IMR-90 (cell line): Measurements from ENCODE around the gene SLC35D3. TPM values are rescaled to one million over a fixed set of nuclear protein-coding genes. Genes with fewer than 3 reads are reported as not detected.

Source experiments
- ATAC-seq: fragments of 200-7000 bp; cut with Tn5 transposase; 2 replicates; pipeline ENCODE4 v1.9.1; 2020; ENCODE audit warnings: low read depth, mild to moderate bottlenecking, moderate library complexity
- BruUV-seq: library from RNA; stranded (reverse); fragments of 400-500 nt; replicated peaks from 2 replicates; lab custom pipeline; 2021; lab: Mats Ljungman, UMichigan
- CTCF ChIA-PET: fragments of 300-600 bp; formaldehyde crosslinking; extraction: SDS; loops from one replicate; lab custom pipeline; 2021; ENCODE audit warnings: antibody characterized with exemption; lab: Yijun Ruan, JAX
- POLR2A ChIA-PET: fragments of 300-600 bp; sonication (Branson Sonifier 250); formaldehyde crosslinking; loops from one replicate; lab custom pipeline; 2022; ENCODE audit warnings: antibody characterized with exemption; ENCODE audit not compliant: unreplicated experiment; lab: Charles Lee
- DNase-seq: peaks from one replicate; pipeline ENCODE4 v3.0.0; 2013
- H2AFZ ChIP-seq: replicated peaks from 2 replicates; pipeline ENCODE3; 2013; ENCODE audit warnings: low read length, mild to moderate bottlenecking; ENCODE audit not compliant: poor library complexity
- H2AK5ac ChIP-seq: 2 replicates; pipeline ENCODE4 v1.6.1; 2013; ENCODE audit warnings: low read depth, low read length, inconsistent platforms
- H2AK9ac ChIP-seq: replicated peaks from 2 replicates; pipeline ENCODE3; 2013; ENCODE audit warnings: mild to moderate bottlenecking, low read depth, low read length, moderate library complexity; ENCODE audit not compliant: poor library complexity
- H2BK120ac ChIP-seq: 2 replicates; pipeline ENCODE4 v1.6.1; 2013; ENCODE audit warnings: low read depth, low read length, inconsistent platforms
- H2BK15ac ChIP-seq: 3 replicates; pipeline ENCODE4 v1.6.1; 2013; ENCODE audit warnings: low read depth, low read length, inconsistent platforms
- H2BK20ac ChIP-seq: 2 replicates; pipeline ENCODE4 v1.6.1; 2013; ENCODE audit warnings: low read depth, mild to moderate bottlenecking, inconsistent platforms, low read length, moderate library complexity
- H2BK5ac ChIP-seq: 2 replicates; pipeline ENCODE4 v1.6.1; 2013; ENCODE audit warnings: mild to moderate bottlenecking, low read depth, low read length, inconsistent platforms; ENCODE audit not compliant: poor library complexity, severe bottlenecking
- H3K14ac ChIP-seq: replicated peaks from 2 replicates; pipeline ENCODE4 v1.6.1; 2013; ENCODE audit warnings: low read depth, low read length, inconsistent platforms
- H3K18ac ChIP-seq: 2 replicates; pipeline ENCODE4 v1.6.1; 2013; ENCODE audit warnings: low read depth, low read length, control low read depth
- H3K23ac ChIP-seq: 2 replicates; pipeline ENCODE4 v1.6.1; 2013; ENCODE audit warnings: low read depth, low read length, inconsistent platforms
- H3K27ac ChIP-seq: 2 replicates; pipeline ENCODE4 v1.5.1; 2013; ENCODE audit warnings: mild to moderate bottlenecking, control low read depth, low read length; ENCODE audit not compliant: insufficient read depth
- H3K27me3 ChIP-seq: 2 replicates; pipeline ENCODE4 v1.6.1; 2013; ENCODE audit warnings: low read length; ENCODE audit not compliant: control insufficient read depth, insufficient read depth
- H3K36me3 ChIP-seq: 2 replicates; pipeline ENCODE4 v1.6.1; 2013; ENCODE audit warnings: low read length, mixed read lengths; ENCODE audit not compliant: control insufficient read depth, insufficient read depth
- H3K4ac ChIP-seq: 2 replicates; pipeline ENCODE4 v1.6.1; 2013; ENCODE audit warnings: low read depth, low read length, inconsistent platforms
- H3K4me1 ChIP-seq: 2 replicates; pipeline ENCODE4 v1.6.1; 2013; ENCODE audit warnings: low read length, mixed read lengths; ENCODE audit not compliant: control insufficient read depth, insufficient read depth
- H3K4me2 ChIP-seq: 2 replicates; pipeline ENCODE4 v1.6.1; 2013; ENCODE audit warnings: low read depth, mild to moderate bottlenecking, control low read depth, low read length, moderate library complexity
- H3K4me3 ChIP-seq: 2 replicates; pipeline ENCODE4 v1.5.1; 2013; ENCODE audit warnings: low read depth, mild to moderate bottlenecking, control low read depth, low read length, moderate library complexity; ENCODE audit not compliant: insufficient read depth
- H3K56ac ChIP-seq: 2 replicates; pipeline ENCODE4 v1.6.1; 2013; ENCODE audit warnings: low read length, inconsistent platforms; ENCODE audit not compliant: insufficient read depth; ENCODE audit errors: extremely low read depth
- H3K79me1 ChIP-seq, 2 experiments: 2 replicates each; pipeline ENCODE4 v1.6.1; 2013; ENCODE audit warnings: low read length in 2 of 2, inconsistent platforms in 1 of 2, low read depth in 1 of 2
- H3K9ac ChIP-seq: 2 replicates; pipeline ENCODE4 v1.6.1; 2013; ENCODE audit warnings: low read depth, low read length, control low read depth
- H3K9me1 ChIP-seq: 2 replicates; pipeline ENCODE4 v1.6.1; 2013; ENCODE audit warnings: low read length, inconsistent platforms; ENCODE audit not compliant: insufficient read depth
- H3K9me3 ChIP-seq: 2 replicates; pipeline ENCODE4 v1.6.1; 2013; ENCODE audit warnings: low read length; ENCODE audit not compliant: control insufficient read depth, insufficient read depth
- H4K20me1 ChIP-seq: 2 replicates; pipeline ENCODE4 v1.6.1; 2013; ENCODE audit warnings: low read length, inconsistent platforms; ENCODE audit not compliant: insufficient read depth
- H4K5ac ChIP-seq: 2 replicates; pipeline ENCODE4 v1.6.1; 2013; ENCODE audit warnings: mild to moderate bottlenecking, low read depth, low read length, control low read depth
- H4K8ac ChIP-seq, 2 experiments: 2 replicates each; pipeline ENCODE4 v1.6.1; 2013; ENCODE audit warnings: low read depth in 2 of 2, low read length in 2 of 2, control low read depth in 1 of 2, inconsistent platforms in 1 of 2
- H4K91ac ChIP-seq: 2 replicates; pipeline ENCODE4 v1.6.1; 2013; ENCODE audit warnings: low read depth, low read length, inconsistent platforms; ENCODE audit not compliant: insufficient read depth
- FOS ChIP-seq: fragments of 150-350 bp; IDR thresholded peaks from 2 replicates; pipeline ENCODE4 v1.6.1; 2016; ENCODE audit warnings: low read depth, low read length
- RAD21 ChIP-seq: IDR thresholded peaks from 2 replicates; pipeline ENCODE4 v1.6.1; 2012; ENCODE audit warnings: low read length, improper control_type of control experiment
- USF2 ChIP-seq: fragments of 150-350 bp; IDR thresholded peaks from 2 replicates; pipeline ENCODE4 v1.6.1; 2017; ENCODE audit warnings: mild to moderate bottlenecking, antibody characterized with exemption, low read length, low read depth
- WGBS, 2 experiments: methylation state at CpG; one replicate each; pipeline versions ENCODE4 v1.1.5 to v1.1.7; 2013; ENCODE audit warnings: missing lambda C conversion rate in 2 of 2; ENCODE audit not compliant: insufficient read length in 1 of 2; ENCODE audit errors: extremely low coverage in 2 of 2; 5-methylcytosine and 5-hydroxymethylcytosine counted together
- dilution Hi-C: fragments of 300-500 bp; cut with HindIII; formaldehyde crosslinking; loops from one replicate; pipeline ENCODE4 v1.14.3; 2018; ENCODE audit warnings: low sequenced_read_pairs; ENCODE audit not compliant: unreplicated experiment
- in situ Hi-C: fragments of 300-500 bp; cut with MboI; formaldehyde crosslinking; loops from 3 replicates; pipeline ENCODE4 v1.14.3; 2019; ENCODE audit warnings: low sequenced_read_pairs, inconsistent platforms, mixed read lengths
- intact Hi-C: fragments of 100-400 bp; cut with micrococcal nuclease; formaldehyde crosslinking; loops from 2 replicates; pipeline ENCODE4 v1.10.0; 2022
- polyA plus RNA-seq, 3 experiments: library from polyadenylated mRNA; depleted of rRNA; stranded (reverse); fragments of >200 nt; gene quantifications; 2 replicates each; pipeline ENCODE4 v1.2.3, GENCODE V29; 2012; ENCODE audit warnings: low replicate concordance in 1 of 3
- total RNA-seq: library from RNA; depleted of rRNA; stranded (reverse); fragments of >200 nt; gene quantifications from 2 replicates; pipeline ENCODE4 v1.2.3, GENCODE V29; 2012
- TF ChIP-seq, protein P1 (sequence below): conservative IDR thresholded peaks from 2 replicates; pipeline ENCODE4 v1.5.1; 2012; ENCODE audit warnings: mild to moderate bottlenecking, low read depth, low read length, improper control_type of control experiment

Gene SLC35D3
- total and polyA plus RNA-seq, 2 of the 4 experiments (the other 2 are of a cell fraction): not detected

GRCh38 chr6:136952714-136953260, 30.7 kb downstream of the SLC35D3 start:
- no TSS peak for BruUV-seq
- Histone ChIP-seq H3K4me2 (no peak overlapping the region), H3K14ac (no peak overlapping the region), H3K18ac (no peak overlapping the region), H3K23ac (no peak overlapping the region), H2BK120ac (no peak overlapping the region), H4K8ac (no peak overlapping the region), H3K4me3 (no peak overlapping the region), H4K5ac (no peak overlapping the region), H3K9me3 (no peaks in the 10 kb centered on the region), H4K91ac (no peak overlapping the region), H3K9ac (no peak overlapping the region), H2AK9ac (no peak overlapping the region), H4K20me1 (no peaks in the 10 kb centered on the region), H3K27ac (no peak overlapping the region), H3K9me1 (peaks cover 4% of the 10 kb centered on the region; the same call in 1 of the 2 replicates), H3K36me3 (no peaks in the 10 kb centered on the region), H3K79me1 (no peaks in the 10 kb centered on the region), H3K56ac (no peak overlapping the region), H2BK5ac (no peak overlapping the region), H2AFZ (no peak overlapping the region), H3K4ac (no peak overlapping the region), H3K4me1 (peaks cover 2% of the 10 kb centered on the region; the same call in 1 of the 2 replicates), H2BK20ac (no peak overlapping the region), H3K27me3 (peaks cover 2% of the 10 kb centered on the region), H2AK5ac (no peak overlapping the region), H2BK15ac (no peak overlapping the region)
- no peak for TF ChIP-seq USF2
- no peak for TF ChIP-seq RAD21
- TF ChIP-seq FOS: no peak
- TF ChIP-seq, protein P1, sequence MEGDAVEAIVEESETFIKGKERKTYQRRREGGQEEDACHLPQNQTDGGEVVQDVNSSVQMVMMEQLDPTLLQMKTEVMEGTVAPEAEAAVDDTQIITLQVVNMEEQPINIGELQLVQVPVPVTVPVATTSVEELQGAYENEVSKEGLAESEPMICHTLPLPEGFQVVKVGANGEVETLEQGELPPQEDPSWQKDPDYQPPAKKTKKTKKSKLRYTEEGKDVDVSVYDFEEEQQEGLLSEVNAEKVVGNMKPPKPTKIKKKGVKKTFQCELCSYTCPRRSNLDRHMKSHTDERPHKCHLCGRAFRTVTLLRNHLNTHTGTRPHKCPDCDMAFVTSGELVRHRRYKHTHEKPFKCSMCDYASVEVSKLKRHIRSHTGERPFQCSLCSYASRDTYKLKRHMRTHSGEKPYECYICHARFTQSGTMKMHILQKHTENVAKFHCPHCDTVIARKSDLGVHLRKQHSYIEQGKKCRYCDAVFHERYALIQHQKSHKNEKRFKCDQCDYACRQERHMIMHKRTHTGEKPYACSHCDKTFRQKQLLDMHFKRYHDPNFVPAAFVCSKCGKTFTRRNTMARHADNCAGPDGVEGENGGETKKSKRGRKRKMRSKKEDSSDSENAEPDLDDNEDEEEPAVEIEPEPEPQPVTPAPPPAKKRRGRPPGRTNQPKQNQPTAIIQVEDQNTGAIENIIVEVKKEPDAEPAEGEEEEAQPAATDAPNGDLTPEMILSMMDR: no peak
- dilution Hi-C loops (no loop called here), intact Hi-C loops (no loop called here), in situ Hi-C loops (no loop called here)
- ChIA-PET POLR2A (no interaction called here), CTCF (no interaction called here)
- no peak for ATAC-seq
- no peak for DNase-seq
- WGBS, 2 experiments: 80% methylated on average over 1 of the region's 7 CpGs; no CpG with 5 or more reads in 1 of the 2 experiments
